T-cell (primary cell): ENCODE results near the gene STRBP. TPM values are rescaled to one million over a fixed set of nuclear protein-coding genes. Genes with fewer than 3 reads are reported as not detected.

Experiments
- ATAC-seq, 4 experiments: fragments of 200-7000 bp in 3 of 4; fragments of 150-1000 bp in 1 of 4; cut with Tn5 transposase; replicated peaks in 1 of 4; 1 replicate in 3 of 4; 2 replicates in 1 of 4; pipeline ENCODE4 v1.10.0; 2021; ENCODE audit warnings: moderate library complexity in 3 of 4, mild to moderate bottlenecking in 2 of 4, moderate number of reproducible peaks in 1 of 4
- CTCF ChIA-PET, 2 donors: fragments of 300-600 bp; sonication (Branson Sonifier 250); formaldehyde crosslinking; loops; one replicate each; lab custom pipeline; 2022; ENCODE audit warnings: antibody characterized with exemption in 2 of 2; lab: Charles Lee
- POLR2A ChIA-PET, 2 donors: fragments of 300-600 bp; sonication (Branson Sonifier 250); formaldehyde crosslinking; loops; one replicate each; lab custom pipeline; 2022; ENCODE audit warnings: antibody characterized with exemption in 2 of 2; lab: Charles Lee
- DNase-seq, 35 experiments: peaks; one replicate each; pipeline versions ENCODE4 v3.0.0 to v3.0.0-alpha.2; 2013 to 2023
- H3K27ac ChIP-seq: one replicate; pipeline ENCODE4 v1.5.1; 2013; ENCODE audit warnings: low read length
- H3K27me3 ChIP-seq, 2 experiments: replicated peaks in 1 of 2; 1 replicate in 1 of 2; 2 replicates in 1 of 2; pipeline versions ENCODE4 v1.6.1 to v1.7.0; 2013; ENCODE audit warnings: low read length in 1 of 2, mixed read lengths in 1 of 2; ENCODE audit not compliant: control insufficient read depth in 2 of 2, insufficient read depth in 2 of 2; ENCODE audit errors: extremely low read depth in 1 of 2
- H3K36me3 ChIP-seq, 2 donors: 1 replicate in 1 of 2; 2 replicates in 1 of 2; pipeline versions ENCODE4 v1.6.1 to v1.7.0; 2013; ENCODE audit warnings: low read length in 1 of 2; ENCODE audit not compliant: control insufficient read depth in 2 of 2, insufficient read depth in 1 of 2; ENCODE audit errors: extremely low read depth in 1 of 2
- H3K4me1 ChIP-seq, 2 experiments: 1 replicate in 1 of 2; 2 replicates in 1 of 2; pipeline versions ENCODE4 v1.6.1 to v1.7.0; 2013; ENCODE audit warnings: low read length in 2 of 2, mixed read lengths in 1 of 2; ENCODE audit not compliant: insufficient read depth in 2 of 2, control insufficient read depth in 1 of 2; ENCODE audit errors: extremely low read depth in 1 of 2
- H3K4me3 ChIP-seq, 2 donors: 1 replicate in 1 of 2; 2 replicates in 1 of 2; pipeline versions ENCODE4 v1.5.1 to v1.7.0; 2013; ENCODE audit warnings: mild to moderate bottlenecking in 2 of 2, low read length in 1 of 2, moderate library complexity in 1 of 2; ENCODE audit not compliant: control insufficient read depth in 1 of 2; ENCODE audit errors: extremely low read depth in 1 of 2
- H3K9me3 ChIP-seq: 2 replicates; pipeline ENCODE4 v1.7.0; 2013
- H3K27ac Mint-ChIP-seq, 2 donors: one replicate each; pipeline ENCODE4 v1.8.0; 2020 to 2021; ENCODE audit warnings: mild to moderate bottlenecking in 2 of 2, mixed read lengths in 2 of 2
- H3K27me3 Mint-ChIP-seq, 2 donors: one replicate each; pipeline ENCODE4 v1.8.0; 2021 to 2022; ENCODE audit warnings: mixed read lengths in 2 of 2
- H3K36me3 Mint-ChIP-seq: one replicate; pipeline ENCODE4 v1.8.0; 2021; ENCODE audit warnings: mixed read lengths
- H3K4me1 Mint-ChIP-seq, 3 donors: one replicate each; pipeline ENCODE4 v1.8.0; 2020 to 2022; ENCODE audit warnings: mixed read lengths in 3 of 3, mild to moderate bottlenecking in 1 of 3
- H3K4me3 Mint-ChIP-seq, 3 donors: one replicate each; pipeline ENCODE4 v1.8.0; 2020 to 2022; ENCODE audit warnings: mild to moderate bottlenecking in 3 of 3, mixed read lengths in 3 of 3, moderate library complexity in 3 of 3
- H3K9me3 Mint-ChIP-seq, 3 donors: one replicate each; pipeline ENCODE4 v1.8.0; 2020 to 2022; ENCODE audit warnings: mixed read lengths in 3 of 3
- WGBS: methylation state at CpG from one replicate; pipeline ENCODE4 v1.1.5; 2013; ENCODE audit warnings: missing lambda C conversion rate; ENCODE audit not compliant: insufficient coverage; 5-methylcytosine and 5-hydroxymethylcytosine counted together
- total RNA-seq, 35 experiments: library from RNA in 6 of 35; stranded (reverse) in 6 of 35; fragments of 120-200 nt in 1 of 35; gene quantifications; one replicate each; pipeline versions ENCODE4 v1.2.1 to v1.2.4 and lab custom pipeline; 2013 to 2026

Gene STRBP
- total RNA-seq (10 to 100 TPM; 18.6 to 26.9 (median 20.0) TPM), total RNA-seq (lab: John Stamatoyannopoulos, UW) (22.8 to 135 (median 42.1) reads per million in 29 experiments)
- total RNA-seq (2013) = 19.4 TPM

- Mint-ChIP-seq H3K27me3 (no peaks in the 10 kb centered on the region), H3K27ac (peak within 1 kb of the TSS; percentile 69 to 76), H3K9me3 (no peaks in the 10 kb centered on the region), H3K4me1 (peaks cover 35 to 44% (median 41%) of the 10 kb centered on the region in 3 donors), H3K36me3 (no peaks in the 10 kb centered on the region), H3K4me3 (peak within 1 kb of the TSS; percentile 74 to 91 (median 81))
- Histone ChIP-seq H3K36me3 (no peaks in the 10 kb centered on the region), H3K4me1 (peaks cover 6 to 19% of the 10 kb centered on the region in 2 experiments), H3K9me3 (no peaks in the 10 kb centered on the region), H3K27me3 (peaks cover 0 to 2% of the 10 kb centered on the region in 2 experiments), H3K4me3 (peak within 1 kb of the TSS; percentile 62 to 68), H3K27ac (peak within 1 kb of the TSS; percentile 75)
- 1% methylated on average over 73 of the region's 97 CpGs for WGBS
- peak; percentile 82 to 97 (median 91) for DNase-seq
- ChIA-PET CTCF (interaction anchor here (0.6 to 1.5 kb wide), 11 partner anchors 8 to 1176 kb away, joined by 3 to 9 read pairs (median 5); no protein-coding TSS in a partner anchor), POLR2A (interaction anchor here in 1 of 2 donors (0.7 kb wide), 1 partner anchor 9 kb away, joined by 6 read pairs; no protein-coding TSS in a partner anchor)
- ATAC-seq = peak; percentile 90 to 94 (median 92)
Observed at GRCh38 chr9:123268465-123269259, at the start of gene STRBP. TSS of gene STRBP (minus strand) at chr9:123268586. CDS start at chr9:123184134, 84,452 bp downstream.

GRCh38 chr9:123316053-123316718, 47.8 kb upstream of the STRBP start:
- H3K27me3 Mint-ChIP-seq = peaks cover 0 to 3% of the 10 kb centered on the region in 2 donors
- WGBS = 100% methylated on average over 2 of the region's 7 CpGs
- DNase-seq (no peak), ATAC-seq (no peak)
- no peaks in the 10 kb centered on the region for H3K9me3 Mint-ChIP-seq
- H3K27ac ChIP-seq = no peak overlapping the region
- H3K27ac Mint-ChIP-seq = no peak overlapping the region
- peaks cover 0 to 31% of the 10 kb centered on the region in 2 experiments for H3K27me3 ChIP-seq
- H3K36me3 ChIP-seq = no peaks in the 10 kb centered on the region
- no peaks in the 10 kb centered on the region for H3K36me3 Mint-ChIP-seq
- CTCF ChIA-PET = interaction anchor here in 1 of 2 donors (0.6 to 0.7 kb wide), 2 partner anchors 221 to 247 kb away, joined by 3 to 8 read pairs; no protein-coding TSS in a partner anchor
- H3K4me1 ChIP-seq = peaks cover 4 to 11% of the 10 kb centered on the region in 2 experiments
- no peaks in the 10 kb centered on the region for H3K9me3 ChIP-seq
- H3K4me3 Mint-ChIP-seq = no peak overlapping the region
- no peak overlapping the region for H3K4me3 ChIP-seq
- POLR2A ChIA-PET = no interaction called here
- H3K4me1 Mint-ChIP-seq = peaks cover 5 to 24% (median 17%) of the 10 kb centered on the region in 3 donors

GRCh38 chr9:123315635-123316034, 47.2 kb upstream of the STRBP start:
- DNase-seq = no peak
- WGBS = 78% methylated on average over 1 of the region's 2 CpGs
- POLR2A ChIA-PET = no interaction called here

GRCh38 chr9:123314617-123315016, 46.2 kb upstream of the STRBP start:
- H3K27me3 Mint-ChIP-seq = peaks cover 0 to 3% of the 10 kb centered on the region in 2 donors
- H3K36me3 Mint-ChIP-seq = no peaks in the 10 kb centered on the region
- peaks cover 4 to 19% (median 10%) of the 10 kb centered on the region in 3 donors for H3K4me1 Mint-ChIP-seq
- ChIA-PET CTCF (no interaction called here), POLR2A (interaction anchor here in 1 of 2 donors (0.6 kb wide), 1 partner anchor 10 kb away, joined by 3 read pairs; no protein-coding TSS in a partner anchor)
- Histone ChIP-seq H3K4me3 (no peak overlapping the region), H3K27me3 (peaks cover 0 to 25% of the 10 kb centered on the region in 2 experiments), H3K36me3 (no peaks in the 10 kb centered on the region), H3K9me3 (no peaks in the 10 kb centered on the region), H3K27ac (no peak overlapping the region), H3K4me1 (peaks cover 4 to 5% of the 10 kb centered on the region in 2 experiments)
- no peak overlapping the region for H3K27ac Mint-ChIP-seq
- WGBS = 100% methylated on average over 1 of the region's 6 CpGs
- ATAC-seq (no peak), DNase-seq (no peak)
- no peak overlapping the region for H3K4me3 Mint-ChIP-seq
- H3K9me3 Mint-ChIP-seq = no peaks in the 10 kb centered on the region

More at GRCh38 chr9:123315635-123316034, 47.2 kb upstream of the STRBP start:
- Histone ChIP-seq H3K4me1 (peaks cover 4 to 6% of the 10 kb centered on the region in 2 experiments), H3K9me3 (no peaks in the 10 kb centered on the region), H3K27ac (no peak overlapping the region), H3K4me3 (no peak overlapping the region), H3K36me3 (no peaks in the 10 kb centered on the region), H3K27me3 (peaks cover 0 to 26% of the 10 kb centered on the region in 2 experiments)
- ATAC-seq = no peak
- no peak overlapping the region for H3K4me3 Mint-ChIP-seq
- H3K4me1 Mint-ChIP-seq = peaks cover 5 to 26% (median 14%) of the 10 kb centered on the region in 3 donors
- H3K9me3 Mint-ChIP-seq = no peaks in the 10 kb centered on the region
- CTCF ChIA-PET = interaction anchor here in 1 of 2 donors (0.7 kb wide), 1 partner anchor 247 kb away, joined by 3 read pairs; no protein-coding TSS in a partner anchor
- H3K27ac Mint-ChIP-seq = no peak overlapping the region
- H3K27me3 Mint-ChIP-seq = peaks cover 0 to 3% of the 10 kb centered on the region in 2 donors
- no peaks in the 10 kb centered on the region for H3K36me3 Mint-ChIP-seq

- H3K4me3 Mint-ChIP-seq = no peak overlapping the region
- DNase-seq (no peak), ATAC-seq (no peak)
- Histone ChIP-seq H3K27me3 (peaks cover 0 to 15% of the 10 kb centered on the region in 2 experiments), H3K36me3 (no peaks in the 10 kb centered on the region), H3K9me3 (no peaks in the 10 kb centered on the region), H3K4me1 (peaks cover 4 to 5% of the 10 kb centered on the region in 2 experiments), H3K27ac (no peak overlapping the region), H3K4me3 (no peak overlapping the region)
- H3K4me1 Mint-ChIP-seq = peaks cover 2 to 20% (median 10%) of the 10 kb centered on the region in 3 donors
- POLR2A ChIA-PET = no interaction called here
- H3K27ac Mint-ChIP-seq = no peak overlapping the region
- CTCF ChIA-PET = no interaction called here
- H3K9me3 Mint-ChIP-seq = no peaks in the 10 kb centered on the region
- 57% methylated on average over 4 of the region's 4 CpGs for WGBS
- H3K27me3 Mint-ChIP-seq = peaks cover 0 to 3% of the 10 kb centered on the region in 2 donors
- no peaks in the 10 kb centered on the region for H3K36me3 Mint-ChIP-seq
Observed at GRCh38 chr9:123312306-123312877, 44.0 kb upstream of the STRBP start.
